ENCODE data around the gene DNAH3. TPM values are rescaled to one million over a fixed set of nuclear protein-coding genes. Genes with fewer than 3 reads are reported as not detected.
"Not testable (repeated sequence)": the region's sequence is repeated elsewhere in the genome, so short reads cannot be mapped to it uniquely, and the experiment has no call there.

The DNAH3 gene
- total RNA-seq, 1 donor = not detected

- Histone ChIP-seq H3K27me3 (ENCODE audit: insufficient read depth, low read length) (peaks cover 9% of the 10 kb centered on the region), H2AFZ (ENCODE audit: low read length) (no peak overlapping the region), H3K79me2 (ENCODE audit: insufficient read depth, low read length) (no peaks in the 10 kb centered on the region), H3K4me1 (ENCODE audit: insufficient read depth, low read length) (no peaks in the 10 kb centered on the region), H3K4me2 (ENCODE audit: insufficient read depth, low read length) (no peak overlapping the region), H3K9me3 (ENCODE audit: low read depth, low read length) (no peaks in the 10 kb centered on the region), H3K36me3 (ENCODE audit: insufficient read depth, low read length) (no peaks in the 10 kb centered on the region), H3K27ac (ENCODE audit: low read depth, low read length) (no peak overlapping the region), H4K20me1 (ENCODE audit: insufficient read depth, low read length) (no peaks in the 10 kb centered on the region), H3K4me3 (ENCODE audit: insufficient read depth, low read length) (no peak overlapping the region)
- no peak for TF ChIP-seq CTCF (IDR thresholded peaks at IDR 0.05; ENCODE audit: extremely low read depth, low read depth, low read length)
- DNase-seq (ENCODE audit: insufficient read length, low spot score, missing footprints) = no peak
Measured at GRCh38 chr16:21057875-21058274, 92.8 kb downstream of the DNAH3 start.

GRCh38 chr16:21056396-21056795, 94.2 kb downstream of the DNAH3 start:
- no peak for TF ChIP-seq CTCF (IDR thresholded peaks at IDR 0.05; ENCODE audit: extremely low read depth, low read depth, low read length)
- no peak for DNase-seq (ENCODE audit: insufficient read length, low spot score, missing footprints)
- H3K36me3 ChIP-seq (ENCODE audit: insufficient read depth, low read length) = no peaks in the 10 kb centered on the region
- H3K27me3 ChIP-seq (ENCODE audit: insufficient read depth, low read length) = peaks cover 12% of the 10 kb centered on the region
- no peaks in the 10 kb centered on the region for H3K9me3 ChIP-seq (ENCODE audit: low read depth, low read length)
- H3K79me2 ChIP-seq (ENCODE audit: insufficient read depth, low read length) = no peaks in the 10 kb centered on the region
- H3K27ac ChIP-seq (ENCODE audit: low read depth, low read length) = no peak overlapping the region
- no peaks in the 10 kb centered on the region for H3K4me1 ChIP-seq (ENCODE audit: insufficient read depth, low read length)
- no peak overlapping the region for H2AFZ ChIP-seq (ENCODE audit: low read length)
- no peak overlapping the region for H3K4me2 ChIP-seq (ENCODE audit: insufficient read depth, low read length)
- no peaks in the 10 kb centered on the region for H4K20me1 ChIP-seq (ENCODE audit: insufficient read depth, low read length)
- H3K4me3 ChIP-seq (ENCODE audit: insufficient read depth, low read length) = no peak overlapping the region

DNA sequence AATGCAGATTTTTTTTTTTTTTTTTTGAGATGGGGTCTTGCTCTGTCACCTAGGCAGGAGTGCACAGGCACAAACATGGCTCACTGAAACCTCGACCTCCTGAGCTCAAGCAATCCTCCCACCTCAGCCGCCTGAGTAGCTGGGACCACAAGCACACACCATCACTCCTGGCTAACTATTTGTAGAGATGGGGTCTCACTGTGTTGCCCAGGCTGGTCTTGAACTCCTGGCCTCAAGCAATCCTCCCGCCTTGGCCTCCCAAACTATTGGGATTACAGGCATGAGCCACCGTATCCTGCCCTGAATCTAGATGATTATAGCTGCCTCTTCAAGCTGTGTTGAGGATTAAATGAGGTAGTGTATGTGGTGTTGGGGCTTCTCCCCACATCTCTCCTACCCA, 94.9 kb downstream of the DNAH3 start:
- DNase-seq (ENCODE audit: insufficient read length, low spot score, missing footprints); H3K4me3 ChIP-seq (ENCODE audit: insufficient read depth, low read length); H3K9me3 ChIP-seq (ENCODE audit: low read depth, low read length); H3K36me3 ChIP-seq (ENCODE audit: insufficient read depth, low read length); H2AFZ ChIP-seq (ENCODE audit: low read length); H3K79me2 ChIP-seq (ENCODE audit: insufficient read depth, low read length); H3K4me1 ChIP-seq (ENCODE audit: insufficient read depth, low read length); H3K27ac ChIP-seq (ENCODE audit: low read depth, low read length); H3K4me2 ChIP-seq (ENCODE audit: insufficient read depth, low read length); H4K20me1 ChIP-seq (ENCODE audit: insufficient read depth, low read length): not testable (repeated sequence)
- H3K27me3 ChIP-seq (ENCODE audit: insufficient read depth, low read length) = peaks cover 13% of the 10 kb centered on the region

DNA sequence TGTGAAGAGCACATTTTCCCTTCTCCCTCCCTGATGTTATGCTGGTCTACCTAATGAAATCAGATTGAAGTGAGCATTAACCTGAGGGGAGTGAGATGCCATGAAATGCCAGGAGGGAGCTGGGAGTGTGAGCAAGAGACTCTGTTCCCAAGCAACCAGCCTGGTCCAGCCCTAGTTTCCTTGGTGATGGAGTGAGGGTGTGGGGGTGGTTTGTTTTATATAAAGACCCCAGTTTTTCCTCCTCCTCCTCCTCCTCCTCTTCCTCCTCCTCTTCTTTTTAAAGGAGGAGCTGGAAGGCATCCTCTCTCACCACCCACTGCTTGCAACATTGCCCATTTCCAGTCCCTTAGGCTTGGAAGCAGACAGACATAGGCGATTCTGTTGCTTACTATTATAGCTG, 97.1 kb downstream of the DNAH3 start:
- no peaks in the 10 kb centered on the region for H3K9me3 ChIP-seq (ENCODE audit: low read depth, low read length)
- H3K36me3 ChIP-seq (ENCODE audit: insufficient read depth, low read length) = no peaks in the 10 kb centered on the region
- H3K27me3 ChIP-seq (ENCODE audit: insufficient read depth, low read length) = peaks cover 12% of the 10 kb centered on the region
- no peaks in the 10 kb centered on the region for H3K79me2 ChIP-seq (ENCODE audit: insufficient read depth, low read length)
- H3K4me1 ChIP-seq (ENCODE audit: insufficient read depth, low read length) = no peaks in the 10 kb centered on the region
- H3K27ac ChIP-seq (ENCODE audit: low read depth, low read length) = no peak overlapping the region
- TF ChIP-seq CTCF (IDR thresholded peaks at IDR 0.05; ENCODE audit: extremely low read depth, low read depth, low read length) = no peak
- H2AFZ ChIP-seq (ENCODE audit: low read length) = no peak overlapping the region
- H3K4me2 ChIP-seq (ENCODE audit: insufficient read depth, low read length) = no peak overlapping the region
- H4K20me1 ChIP-seq (ENCODE audit: insufficient read depth, low read length) = no peaks in the 10 kb centered on the region
- no peak overlapping the region for H3K4me3 ChIP-seq (ENCODE audit: insufficient read depth, low read length)
- DNase-seq (ENCODE audit: insufficient read length, low spot score, missing footprints) = no peak

DNA sequence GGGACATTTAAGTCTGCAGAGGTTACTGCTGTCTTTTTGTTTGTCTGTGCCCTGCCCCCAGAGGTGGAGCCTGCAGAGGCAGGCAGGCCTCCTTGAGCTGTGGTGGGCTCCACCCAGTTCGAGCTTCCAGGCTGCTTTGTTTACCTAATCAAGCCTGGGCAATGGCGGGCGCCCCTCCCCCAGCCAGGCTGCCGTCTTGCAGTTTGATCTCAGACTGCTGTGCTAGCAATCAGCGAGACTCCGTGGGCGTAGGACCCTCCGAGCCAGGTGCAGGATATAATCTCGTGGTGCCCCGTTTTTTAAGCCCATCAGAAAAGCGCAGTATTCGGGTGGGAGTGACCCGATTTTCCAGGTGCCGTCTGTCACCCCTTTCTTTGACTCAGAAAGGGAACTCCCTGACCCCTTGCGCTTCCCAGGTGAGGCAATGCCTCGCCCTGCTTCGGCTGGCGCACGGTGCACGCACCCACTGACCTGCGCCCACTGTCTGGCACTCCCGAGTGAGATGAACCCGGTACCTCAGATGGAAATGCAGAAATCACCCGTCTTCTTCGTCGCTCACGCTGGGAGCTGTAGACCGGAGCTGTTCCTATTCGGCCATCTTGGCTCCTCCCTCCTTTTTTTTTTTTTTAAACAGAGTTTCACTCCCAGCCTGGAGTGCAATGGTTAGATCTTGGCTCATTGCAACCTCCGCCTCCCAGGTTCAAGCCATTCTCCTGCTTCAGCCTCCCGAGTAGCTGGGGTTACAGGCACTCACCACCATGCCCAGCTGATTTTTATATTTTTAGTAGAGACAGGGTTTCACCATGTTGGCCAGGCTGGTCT, 102.3 kb downstream of the DNAH3 start:
- H3K9me3 ChIP-seq (ENCODE audit: low read depth, low read length); H3K4me3 ChIP-seq (ENCODE audit: insufficient read depth, low read length); H4K20me1 ChIP-seq (ENCODE audit: insufficient read depth, low read length); H3K79me2 ChIP-seq (ENCODE audit: insufficient read depth, low read length); H3K27ac ChIP-seq (ENCODE audit: low read depth, low read length); H3K4me1 ChIP-seq (ENCODE audit: insufficient read depth, low read length); H3K4me2 ChIP-seq (ENCODE audit: insufficient read depth, low read length); H3K27me3 ChIP-seq (ENCODE audit: insufficient read depth, low read length); H3K36me3 ChIP-seq (ENCODE audit: insufficient read depth, low read length); DNase-seq (ENCODE audit: insufficient read length, low spot score, missing footprints); H2AFZ ChIP-seq (ENCODE audit: low read length): not testable (repeated sequence)

Data from osteoblast (primary cell).